SHP77 treated with DMSO at 0.1 percent for 48 hours (cell line): ENCODE measurements around the gene MPP2.
"Not testable (repeated sequence)": the region's sequence is repeated elsewhere in the genome, so short reads cannot be mapped to it uniquely, and the experiment has no call there.

Source experiments
- DNase-seq: peaks from one replicate; lab custom pipeline; 2025; lab: John Stamatoyannopoulos, UW

Gene MPP2

DNA sequence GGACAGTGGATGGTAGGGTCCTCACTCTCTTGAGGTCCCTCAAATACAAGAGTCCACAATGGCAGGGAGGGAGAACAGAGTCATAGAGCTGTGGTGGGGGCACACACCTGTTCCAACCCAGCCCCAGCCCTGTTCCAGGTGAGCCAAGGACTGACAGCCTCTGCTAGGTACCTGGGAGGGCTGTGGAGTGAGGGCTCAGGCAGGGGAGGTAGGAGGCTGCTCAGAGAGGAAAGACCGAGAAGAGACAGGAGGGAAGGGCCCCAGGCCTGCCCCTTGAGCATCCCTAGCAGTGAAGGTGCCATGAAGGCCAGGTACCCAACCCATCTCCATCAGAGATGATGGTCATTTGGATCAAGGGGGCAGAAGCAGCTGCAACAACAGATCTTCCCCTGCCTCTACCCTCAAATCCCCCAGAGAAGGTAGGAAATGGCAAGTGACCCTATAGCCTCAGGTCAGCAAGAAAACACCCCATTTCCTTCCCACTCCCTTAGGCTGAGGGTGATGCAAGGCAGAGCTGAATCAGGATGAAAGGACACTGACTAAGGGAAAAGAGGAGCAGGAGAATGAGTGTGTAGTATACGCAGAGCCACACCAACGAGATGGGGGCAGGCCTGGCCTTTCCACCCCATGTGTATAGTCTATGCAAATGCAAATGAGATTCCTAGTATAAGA is 31.7 kb downstream of the MPP2 start:
- no peak for DNase-seq

DNA sequence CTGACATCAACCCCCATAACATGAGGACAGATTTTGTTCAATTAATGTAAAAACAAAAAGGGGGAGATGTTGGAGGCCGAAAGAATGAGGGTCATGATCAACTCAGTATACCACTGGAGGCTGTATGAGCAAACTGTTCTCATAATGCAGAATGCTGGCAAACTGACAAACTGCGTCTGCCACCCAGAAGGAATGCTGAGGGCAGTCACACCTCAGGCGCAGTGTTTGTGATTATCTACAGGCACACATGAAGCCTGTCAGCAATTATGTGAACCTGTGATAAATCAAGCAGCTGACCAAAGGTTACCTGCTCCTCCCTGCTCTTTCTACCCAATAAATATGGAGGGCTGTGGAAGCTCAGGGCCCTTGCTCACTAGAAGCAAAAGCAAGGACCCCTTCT is 33.0 kb downstream of the MPP2 start:
- DNase-seq, result no peak

DNA sequence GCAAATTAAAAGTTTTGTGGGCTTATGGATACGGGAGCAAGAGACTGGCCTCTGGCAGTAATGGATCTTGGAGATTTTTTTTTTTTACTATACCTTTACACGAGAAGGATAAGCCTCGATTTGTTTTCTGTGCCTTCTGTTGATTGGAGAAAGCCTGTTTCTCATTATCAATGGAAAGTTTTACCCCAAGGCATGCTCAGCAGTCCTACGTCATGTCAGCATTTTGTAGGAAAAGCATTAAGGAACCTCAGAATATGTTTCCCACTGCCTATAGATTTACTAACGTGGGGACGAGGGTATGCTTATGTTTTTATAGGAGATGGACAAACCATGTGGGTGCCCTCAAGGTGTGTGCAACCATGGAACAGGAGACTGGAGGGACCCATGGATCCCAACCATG is 33.5 kb downstream of the MPP2 start:
- DNase-seq, result no peak

DNA sequence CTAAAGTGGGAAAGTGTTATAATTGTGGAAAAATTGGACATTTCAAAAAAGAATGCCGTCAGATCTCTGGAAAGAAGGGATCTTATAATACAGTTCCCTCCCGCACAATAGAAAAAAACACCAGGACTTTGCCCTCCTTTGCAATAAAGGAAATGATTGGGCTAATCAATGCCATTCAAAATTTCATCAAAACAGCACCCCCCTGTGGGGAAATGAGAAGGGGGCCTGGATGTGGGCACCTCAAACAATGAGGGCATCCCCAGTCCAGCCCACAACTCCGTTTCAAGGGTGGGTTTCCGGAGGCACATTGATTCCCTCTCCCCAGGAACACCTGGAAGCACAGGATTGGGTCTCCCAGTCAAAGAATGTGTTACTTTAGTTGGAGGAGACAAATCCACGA is 34.2 kb downstream of the MPP2 start:
- DNase-seq, result no peak

- DNase-seq, result no peak
Measured at GRCh38 chr17:43871946-43872690, 35.2 kb downstream of the MPP2 start.

GRCh38 chr17:43869031-43869430 is 38.3 kb downstream of the MPP2 start:
- DNase-seq, result not testable (repeated sequence)

DNA sequence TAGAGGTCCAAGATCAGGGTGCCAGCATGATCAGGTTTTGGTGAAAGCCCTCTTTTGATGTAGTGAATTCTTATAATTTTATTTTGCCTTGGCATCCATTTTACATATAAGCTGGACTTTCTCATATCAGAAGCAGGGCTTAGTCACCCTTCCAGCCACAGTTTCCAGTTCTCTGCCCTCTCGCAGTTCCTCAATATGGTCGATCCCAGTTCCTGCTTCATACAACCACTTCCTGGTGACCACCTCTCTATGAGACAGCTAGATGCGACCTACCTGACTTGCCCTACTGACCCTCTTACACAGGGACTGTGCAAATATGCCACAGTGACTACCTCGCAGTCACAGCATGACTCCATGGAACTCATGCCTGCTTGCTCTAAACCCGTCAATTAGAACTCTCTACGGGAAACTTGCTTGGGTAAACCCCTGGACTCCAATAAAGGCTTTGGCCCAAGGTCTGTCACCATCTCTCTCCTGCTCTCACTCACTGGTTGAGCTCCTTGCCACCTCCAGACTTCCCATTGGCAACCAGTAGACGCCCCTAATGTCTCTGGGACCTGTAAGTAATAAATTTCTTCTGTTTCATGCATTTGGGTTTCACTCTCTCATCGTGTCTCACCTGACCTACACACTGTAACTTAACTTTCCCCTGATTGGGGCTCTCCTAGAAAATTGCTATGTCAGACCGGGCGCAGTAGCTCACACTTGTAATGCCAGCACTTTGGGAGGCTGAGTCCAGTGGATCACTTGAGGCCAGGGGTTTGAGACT is 38.9 kb downstream of the MPP2 start:
- DNase-seq, result no peak

GRCh38 chr17:43864161-43864984 is 43.0 kb downstream of the MPP2 start:
- DNase-seq, result no peak

DNA sequence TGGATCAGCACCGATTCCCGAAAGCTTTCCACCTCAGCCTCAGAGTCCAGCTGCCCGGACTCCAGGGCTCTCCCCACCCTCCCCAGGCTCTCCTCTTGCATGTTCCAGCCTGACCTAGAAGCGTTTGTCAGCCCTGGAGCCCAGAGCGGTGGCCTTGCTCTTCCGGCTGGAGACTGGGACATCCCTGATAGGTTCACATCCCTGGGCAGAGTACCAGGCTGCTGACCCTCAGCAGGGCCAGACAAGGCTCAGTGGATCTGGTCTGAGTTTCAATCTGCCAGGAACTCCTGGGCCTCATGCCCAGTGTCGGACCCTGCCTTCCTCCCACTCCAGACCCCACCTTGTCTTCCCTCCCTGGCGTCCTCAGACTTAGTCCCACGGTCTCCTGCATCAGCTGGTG is 45.4 kb downstream of the MPP2 start:
- no peak for DNase-seq

DNA sequence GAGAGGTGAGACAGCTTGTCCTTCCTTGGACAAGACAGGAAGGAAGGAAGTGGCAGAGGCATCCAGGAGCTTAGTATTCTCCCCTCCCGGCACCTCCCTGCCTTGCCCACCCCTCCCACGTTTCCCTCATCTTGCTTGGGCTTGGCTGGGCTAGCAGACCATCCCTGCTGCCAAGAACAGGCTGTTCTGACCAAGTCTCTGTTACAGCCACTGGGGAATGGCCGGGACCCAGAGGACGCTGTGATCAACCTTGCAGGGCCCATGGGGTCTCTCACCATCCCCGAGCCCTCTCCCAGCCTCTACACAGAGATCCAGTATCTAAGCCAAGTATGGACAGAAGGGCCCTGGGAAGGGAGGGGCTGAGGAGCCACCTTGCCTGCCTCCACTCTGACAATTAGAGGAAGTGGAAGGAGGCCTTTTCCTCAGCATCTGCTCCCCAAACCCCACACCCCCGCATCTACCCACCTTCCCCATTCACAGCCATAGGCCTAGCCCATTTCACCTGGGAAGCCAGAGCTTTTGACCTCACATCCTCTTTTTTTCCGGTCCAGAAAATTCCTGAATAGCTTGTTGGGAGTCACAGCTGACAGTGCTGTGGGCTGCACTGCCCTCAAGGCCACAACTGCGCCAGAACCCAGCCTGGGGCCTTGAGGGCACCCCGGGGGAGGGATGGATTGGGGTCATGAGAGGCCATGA is 46.3 kb downstream of the MPP2 start:
- DNase-seq, result no peak

- no peak for DNase-seq
Measured at GRCh38 chr17:43860077-43860725, 47.1 kb downstream of the MPP2 start.

- no peak for DNase-seq
Measured at GRCh38 chr17:43857957-43858600, 49.3 kb downstream of the MPP2 start.

DNA sequence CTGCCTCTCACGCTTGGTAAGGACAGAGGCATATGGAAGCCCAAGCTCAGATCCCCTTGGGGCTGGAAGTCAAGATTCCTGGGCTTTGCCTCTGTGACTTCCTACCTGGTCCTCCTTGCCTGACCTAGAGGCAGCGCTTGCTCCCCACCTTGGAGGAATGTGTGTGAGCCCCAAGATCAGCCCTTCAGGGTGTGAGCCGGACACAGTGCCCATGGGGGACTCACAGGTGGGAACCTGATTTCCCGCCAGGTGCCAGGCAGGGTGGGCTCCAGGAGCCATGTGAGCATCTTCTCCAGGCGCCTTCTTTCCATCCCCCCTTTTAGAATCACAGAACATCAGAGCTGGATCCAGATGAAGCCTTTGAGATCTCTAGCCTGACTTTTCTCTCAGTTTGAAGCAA is 50.2 kb downstream of the MPP2 start:
- DNase-seq, result no peak

- DNase-seq, result no peak
Measured at GRCh38 chr17:43856141-43856540, 51.2 kb downstream of the MPP2 start.

DNA sequence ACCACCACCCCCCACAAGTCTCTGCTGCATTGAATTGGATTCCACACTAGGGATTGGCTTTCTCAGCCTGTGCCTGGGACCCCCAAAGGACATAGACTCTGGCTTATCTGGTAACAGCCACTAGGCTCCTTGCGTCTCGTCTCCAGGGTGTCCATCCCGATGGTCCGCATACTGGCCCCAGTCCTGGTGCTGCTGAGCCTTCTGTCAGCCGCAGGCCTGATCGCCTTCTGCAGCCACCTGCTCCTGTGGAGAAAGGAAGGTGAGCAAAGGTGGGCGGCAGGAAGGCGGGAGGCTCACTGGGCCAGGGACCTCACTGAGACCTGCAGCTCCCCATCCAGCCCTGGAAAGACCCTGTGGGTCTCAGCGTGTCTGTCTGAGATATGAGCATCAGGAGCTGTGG is 52.3 kb downstream of the MPP2 start:
- no peak for DNase-seq

- no peak for DNase-seq
Measured at GRCh38 chr17:43854498-43854897, 52.8 kb downstream of the MPP2 start.

GRCh38 chr17:43853546-43853945 is 53.8 kb downstream of the MPP2 start:
- DNase-seq, result no peak

GRCh38 chr17:43852571-43852970 is 54.8 kb downstream of the MPP2 start:
- DNase-seq, result no peak

GRCh38 chr17:43849116-43849515 is 58.2 kb downstream of the MPP2 start:
- no peak for DNase-seq

GRCh38 chr17:43848601-43849000 is 58.7 kb downstream of the MPP2 start:
- DNase-seq, result no peak

GRCh38 chr17:43846963-43847371 is 60.4 kb downstream of the MPP2 start, which contains the start of gene CD300LG:
Gene CD300LG, plus strand, starts transcription at chr17:43847176. Its CDS starts 41 bp downstream, at chr17:43847217.
- DNase-seq, result no peak
